Activated CD4-positive, CD25-positive, alpha-beta regulatory T cell (primary cell): Measurements from ENCODE around the gene RYR3.
"Not testable (repeated sequence)": the region's sequence is repeated elsewhere in the genome, so short reads cannot be mapped to it uniquely, and the experiment has no call there.

Source experiments
- DNase-seq, 4 experiments: peaks; one replicate each; lab custom pipeline; 2025; lab: John Stamatoyannopoulos, UW

The RYR3 gene

GRCh38 chr15:33515121-33515520 lies 204.4 kb downstream of the RYR3 start:
- no peak for DNase-seq

DNA sequence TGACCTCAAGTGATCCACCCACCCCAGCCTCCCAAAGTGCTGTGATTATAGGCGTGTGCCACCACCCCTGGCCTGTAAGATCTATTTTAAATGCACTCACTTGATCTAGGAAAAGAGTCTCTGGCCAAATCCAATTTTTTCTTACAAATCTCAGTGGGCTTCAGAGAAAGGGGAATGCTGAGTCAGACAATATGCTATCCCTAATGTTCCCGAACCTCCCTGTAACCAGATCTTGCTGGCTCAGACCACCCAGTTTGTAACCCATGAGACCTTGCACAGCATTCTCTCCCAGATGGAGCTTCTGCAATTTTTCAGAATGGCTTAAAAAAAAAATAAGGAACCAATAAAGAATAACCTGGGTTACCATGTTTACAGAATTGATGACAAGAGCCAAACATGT lies 205.8 kb downstream of the RYR3 start:
- DNase-seq = no peak

DNA sequence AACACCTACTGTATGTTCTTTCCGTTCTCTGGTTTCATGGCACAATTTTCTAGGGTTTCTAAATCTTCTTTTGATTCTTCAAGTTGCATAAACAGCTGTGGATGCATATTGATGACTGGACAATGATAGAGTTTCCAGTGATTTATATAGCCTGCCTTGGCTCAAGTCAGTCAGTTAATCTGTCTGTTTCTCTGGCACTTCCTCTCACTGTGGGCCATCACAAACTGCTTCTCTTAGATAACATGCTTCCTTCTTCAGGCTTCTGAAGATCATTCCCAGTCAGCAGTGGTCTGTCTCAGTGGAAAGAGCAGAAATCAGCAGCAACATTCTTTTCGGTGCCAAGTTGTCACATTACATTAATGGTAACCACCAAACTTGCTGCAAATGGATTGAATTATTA lies 207.2 kb downstream of the RYR3 start:
- DNase-seq = no peak

GRCh38 chr15:33518421-33518820 lies 207.7 kb downstream of the RYR3 start:
- no peak for DNase-seq

GRCh38 chr15:33524274-33524673 lies 213.5 kb downstream of the RYR3 start:
- DNase-seq = no peak

DNA sequence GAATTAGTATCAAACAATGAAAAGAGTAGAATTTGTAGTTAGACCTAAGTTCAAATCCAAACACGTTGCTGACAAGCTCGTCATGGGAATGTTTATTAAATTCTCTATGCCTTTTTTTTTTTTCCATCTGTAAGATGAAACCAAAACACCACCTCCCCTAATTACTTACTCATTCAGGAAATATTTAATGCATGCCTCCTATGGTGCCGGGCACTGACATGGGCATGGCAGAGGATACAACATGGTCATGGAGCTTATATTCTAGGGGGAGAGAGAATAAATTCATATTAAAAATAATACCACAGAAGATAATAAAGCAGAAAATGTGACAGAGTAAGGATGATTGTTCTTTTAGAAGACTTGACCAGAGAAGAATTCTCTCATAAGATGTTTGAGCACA lies 215.8 kb downstream of the RYR3 start:
- DNase-seq = no peak

DNA sequence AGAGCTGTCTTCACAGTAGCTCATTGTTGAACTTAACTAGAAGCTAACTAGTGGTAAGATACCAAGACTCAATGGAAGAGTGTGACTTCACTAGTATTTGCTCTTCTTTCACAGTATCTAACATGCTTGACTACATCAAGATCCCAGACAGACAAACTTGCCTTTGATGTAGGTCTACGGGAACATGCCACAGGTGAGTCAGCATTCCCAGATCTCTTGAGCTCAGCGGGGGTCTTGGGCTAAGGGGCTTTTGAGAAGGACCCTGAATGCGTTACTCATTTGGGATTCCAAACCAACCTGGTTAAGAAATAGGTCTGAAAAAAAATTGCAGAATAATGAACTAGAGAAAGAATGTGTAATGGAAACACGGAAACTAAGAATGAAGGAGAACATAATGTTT lies 222.4 kb downstream of the RYR3 start:
- DNase-seq = no peak

GRCh38 chr15:33534642-33535041 lies 223.9 kb downstream of the RYR3 start:
- DNase-seq = no peak

DNA sequence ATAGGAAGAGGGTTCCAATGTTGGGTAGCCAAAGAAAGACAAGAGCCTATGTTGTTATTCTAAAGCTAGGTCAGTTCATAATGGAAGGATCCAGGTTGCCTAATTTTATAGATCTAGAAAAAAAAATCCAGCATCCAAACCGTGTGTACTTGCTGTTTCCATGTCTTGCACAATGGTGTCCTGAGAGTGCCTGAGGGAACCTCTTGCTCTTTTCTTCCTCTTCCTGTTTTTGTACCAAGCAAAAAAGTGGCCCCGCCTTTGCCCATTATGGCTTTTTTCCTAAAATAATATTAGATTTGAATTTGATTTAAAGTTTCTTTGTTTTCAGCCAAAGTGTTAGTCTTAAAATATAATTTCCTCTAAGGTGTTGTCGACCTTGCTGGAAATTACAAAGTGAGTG lies 224.4 kb downstream of the RYR3 start:
- DNase-seq = no peak

DNA sequence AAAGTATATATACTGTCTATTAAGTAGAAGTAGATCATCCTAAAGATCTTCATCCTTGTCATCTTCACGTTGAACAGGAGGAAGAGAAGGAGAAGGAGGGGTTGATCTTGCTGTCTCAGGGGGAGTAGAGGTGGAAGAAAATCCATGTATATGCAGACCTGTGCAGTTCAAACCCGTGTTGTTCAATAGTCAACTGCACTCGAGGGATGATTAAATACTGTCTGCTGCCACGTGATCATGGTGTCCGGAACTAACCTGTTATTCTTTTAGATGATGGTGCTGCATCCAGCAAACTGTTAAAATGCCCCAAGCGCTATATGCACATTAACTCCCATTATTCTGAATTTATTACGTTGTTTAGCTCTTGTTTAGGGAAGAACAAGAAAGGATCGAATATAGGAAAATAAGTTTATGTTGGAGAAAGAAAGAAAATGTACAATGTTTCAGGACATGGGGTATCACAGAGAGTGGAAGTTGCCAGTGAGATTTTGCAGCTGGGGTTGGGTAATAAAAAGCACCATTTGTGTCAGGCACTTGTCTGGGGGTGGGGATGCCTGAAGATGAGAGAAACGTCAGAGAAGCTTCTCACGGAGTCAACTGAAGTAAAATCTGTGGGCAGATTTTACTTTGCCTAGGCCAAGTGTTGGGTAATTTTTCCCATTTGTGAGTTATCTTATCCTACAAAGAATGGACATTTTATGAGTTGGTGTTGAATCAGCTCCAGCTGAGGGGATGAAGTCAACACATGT lies 229.2 kb downstream of the RYR3 start:
- no peak for DNase-seq

DNA sequence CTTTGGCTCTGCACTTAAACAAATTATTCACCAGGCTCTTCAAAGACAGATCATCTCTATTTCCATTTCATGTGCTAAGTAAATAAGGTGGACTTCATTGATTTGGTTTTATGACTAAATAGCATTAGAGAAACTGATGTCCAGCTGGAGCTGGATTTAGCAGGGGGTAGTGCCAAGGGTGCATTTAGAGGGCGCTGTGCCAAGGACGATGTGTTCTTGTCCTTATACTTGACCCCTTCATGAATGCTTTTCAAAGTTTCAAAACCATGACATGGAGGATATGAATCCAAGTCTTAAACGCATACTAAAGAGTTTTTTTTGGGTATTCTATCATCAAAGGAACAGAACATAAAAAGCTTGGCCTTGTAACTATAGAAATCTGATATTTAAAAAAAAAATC lies 233.2 kb downstream of the RYR3 start:
- DNase-seq = no peak

DNA sequence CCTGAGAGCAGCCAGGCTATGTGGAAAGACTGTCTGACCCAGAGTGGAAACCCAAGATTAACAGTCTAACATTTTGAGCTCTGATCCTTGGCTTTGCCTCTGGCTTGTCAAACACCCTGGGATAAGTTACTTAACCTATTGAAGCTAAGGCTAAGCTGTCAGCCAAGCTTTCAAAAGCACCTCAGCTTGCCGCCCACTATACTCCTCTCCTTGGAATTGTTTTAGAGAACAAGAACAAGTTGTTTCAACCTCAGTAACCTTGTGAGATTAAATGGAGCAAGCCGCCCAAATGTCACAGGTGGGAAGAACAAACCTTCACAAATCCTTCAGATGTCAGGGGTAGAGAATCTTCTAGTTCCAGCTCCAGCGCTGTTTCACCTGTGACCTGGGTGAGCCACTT lies 235.1 kb downstream of the RYR3 start:
- DNase-seq = no peak

- no peak for DNase-seq
Measured at GRCh38 chr15:33547876-33548275, 237.1 kb downstream of the RYR3 start.

DNA sequence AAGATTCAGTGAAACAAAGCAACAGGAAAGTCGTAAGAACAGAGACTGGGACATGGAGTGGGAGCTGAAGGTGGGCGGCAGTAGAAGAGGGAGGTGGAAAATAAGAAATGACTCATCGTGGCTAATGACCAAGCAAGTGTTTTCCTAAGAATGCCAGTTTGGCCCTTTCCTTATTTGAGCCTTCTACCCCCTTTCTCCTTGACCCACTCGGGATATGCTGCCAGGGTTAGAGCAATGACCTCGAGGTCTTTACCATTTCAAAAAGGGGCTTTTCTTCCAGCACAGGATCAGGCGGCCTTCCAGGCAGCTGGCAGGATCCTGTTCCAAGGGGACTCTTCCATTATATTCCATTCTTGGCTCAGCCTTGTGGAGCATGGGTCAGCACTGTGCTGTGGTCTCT lies 241.1 kb downstream of the RYR3 start:
- no peak for DNase-seq

GRCh38 chr15:33553157-33553556 lies 242.4 kb downstream of the RYR3 start:
- DNase-seq = no peak

- DNase-seq = no peak
Measured at GRCh38 chr15:33559207-33559890, 248.6 kb downstream of the RYR3 start.

DNA sequence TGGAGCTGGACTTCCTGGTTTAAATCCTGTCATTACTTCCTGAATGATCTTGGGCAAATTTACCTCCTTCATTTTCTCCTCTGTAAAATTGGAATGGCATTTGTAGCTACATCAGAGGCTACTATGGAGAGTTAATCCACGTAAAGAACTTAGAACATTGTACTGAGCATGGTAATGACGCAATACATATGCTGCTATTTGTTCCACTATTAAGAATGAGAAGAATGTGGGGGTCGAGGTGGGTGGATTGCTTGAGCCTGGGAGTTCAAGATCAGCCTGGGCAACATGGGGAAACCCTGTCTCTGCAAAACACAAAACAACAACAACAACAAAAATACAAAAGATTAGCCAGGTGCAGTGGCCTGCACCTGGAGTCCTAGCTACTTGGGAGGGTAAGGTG lies 250.6 kb downstream of the RYR3 start:
- DNase-seq = no peak

- no peak for DNase-seq
Measured at GRCh38 chr15:33561967-33562366, 251.2 kb downstream of the RYR3 start.

DNA sequence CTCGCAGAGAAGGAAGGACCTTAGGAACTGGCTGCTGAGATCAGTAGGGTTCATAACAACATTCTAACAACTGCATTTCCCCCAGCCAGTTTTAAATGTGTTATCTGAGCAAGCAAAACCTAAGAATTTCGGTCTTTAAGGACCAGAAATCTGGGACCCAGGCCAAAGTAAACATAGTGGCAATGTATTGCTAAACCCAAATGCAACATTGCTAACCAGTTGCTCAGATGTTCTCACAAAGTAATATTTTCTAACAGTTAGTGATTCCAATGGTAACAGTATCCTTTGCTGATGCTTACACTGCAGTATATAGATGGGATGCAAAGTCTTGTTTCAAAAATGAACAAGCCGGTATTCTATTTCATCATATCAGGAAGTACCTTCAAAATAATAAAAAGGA lies 254.3 kb downstream of the RYR3 start:
- DNase-seq = no peak

GRCh38 chr15:33567652-33568051 lies 256.9 kb downstream of the RYR3 start:
- DNase-seq = no peak

GRCh38 chr15:33569036-33569435 lies 258.3 kb downstream of the RYR3 start:
- no peak for DNase-seq

- DNase-seq = not testable (repeated sequence)
Measured at GRCh38 chr15:33577911-33578310, 267.1 kb downstream of the RYR3 start.

GRCh38 chr15:33580526-33580925 lies 269.8 kb downstream of the RYR3 start:
- no peak for DNase-seq

DNA sequence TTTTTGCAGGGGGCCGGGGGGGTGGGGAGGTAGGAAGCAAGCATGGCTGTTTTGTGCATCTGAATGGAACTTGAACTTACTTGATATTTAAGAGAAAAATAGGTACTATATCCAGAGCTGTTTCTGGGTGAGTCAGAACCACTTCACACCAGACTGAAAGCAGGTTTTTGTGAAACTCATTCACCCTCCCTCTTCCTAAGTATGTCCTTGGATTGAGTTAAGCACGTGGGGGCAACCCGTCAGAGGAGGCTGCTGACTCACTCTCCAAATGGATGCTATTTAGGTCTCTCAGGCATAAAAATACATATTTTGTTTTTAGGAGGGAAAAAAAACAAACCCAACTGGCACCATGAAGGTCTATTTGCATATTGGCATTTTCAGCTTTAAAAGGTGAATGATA lies 270.3 kb downstream of the RYR3 start:
- no peak for DNase-seq
